Measurements from ENCODE around the gene ABCC1.

GRCh38 chr16:16190546-16190945, 241.1 kb downstream of the ABCC1 start:
- no peak for TF ChIP-seq CTCF (optimal IDR thresholded peaks at IDR 0.05 in 1 of 3, IDR thresholded peaks at IDR 0.05 in 1 of 3, conservative IDR thresholded peaks at IDR 0.05 in 1 of 3; ENCODE audit: extremely low read depth in 1 of 3, insufficient read depth in 2 of 3, low read length in 3 of 3)
- TF ChIP-seq EZH2 (IDR thresholded peaks at IDR 0.05; ENCODE audit: low read length), result no peak
